ENCODE measurements around the gene DUS4L. TPM values are rescaled to one million over a fixed set of nuclear protein-coding genes. Genes with fewer than 3 reads are reported as not detected.

The DUS4L gene
- total RNA-seq, 2 experiments from 2014 or later, result 10.8 to 12.3 TPM

DNA sequence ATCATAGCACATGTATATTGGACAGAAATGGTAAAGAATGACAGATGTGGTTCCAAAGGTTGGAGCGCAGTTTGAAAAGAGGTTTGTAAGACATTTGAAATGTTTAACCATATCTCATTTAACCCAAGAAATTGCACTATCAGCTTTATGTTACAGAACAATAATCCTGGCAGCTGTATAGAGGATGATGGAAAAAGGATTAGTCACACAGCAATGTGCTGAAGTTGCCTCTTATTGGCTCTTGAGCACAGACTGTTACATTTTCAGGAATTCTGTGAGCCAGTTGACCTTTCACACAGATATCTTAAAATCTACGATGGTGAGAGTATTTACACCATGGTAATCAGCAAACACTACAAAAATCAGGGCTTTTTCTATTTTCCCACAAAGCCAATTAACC is 3.9 kb upstream of the DUS4L start:
- intact Hi-C loops (cut with micrococcal nuclease), result loop anchor here (2.0 to 5.0 kb wide), 3 partner anchors 257 to 967 kb away; partner anchors contain the start of gene PNPLA8
- H3K27me3 Mint-ChIP-seq (ENCODE audit: low read depth), result no peaks in the 10 kb centered on the region
- no peaks in the 10 kb centered on the region for H3K9me3 Mint-ChIP-seq
- H3K27ac Mint-ChIP-seq, result no peak overlapping the region
- H3K36me3 Mint-ChIP-seq (ENCODE audit: low read depth), result peaks cover 25% of the 10 kb centered on the region
- CTCF ChIA-PET, result no interaction called here
- DNase-seq, result no peak
- H3K4me1 Mint-ChIP-seq (ENCODE audit: low read depth), result peaks cover 65% of the 10 kb centered on the region
- H3K4me3 Mint-ChIP-seq, result no peak overlapping the region

DNA sequence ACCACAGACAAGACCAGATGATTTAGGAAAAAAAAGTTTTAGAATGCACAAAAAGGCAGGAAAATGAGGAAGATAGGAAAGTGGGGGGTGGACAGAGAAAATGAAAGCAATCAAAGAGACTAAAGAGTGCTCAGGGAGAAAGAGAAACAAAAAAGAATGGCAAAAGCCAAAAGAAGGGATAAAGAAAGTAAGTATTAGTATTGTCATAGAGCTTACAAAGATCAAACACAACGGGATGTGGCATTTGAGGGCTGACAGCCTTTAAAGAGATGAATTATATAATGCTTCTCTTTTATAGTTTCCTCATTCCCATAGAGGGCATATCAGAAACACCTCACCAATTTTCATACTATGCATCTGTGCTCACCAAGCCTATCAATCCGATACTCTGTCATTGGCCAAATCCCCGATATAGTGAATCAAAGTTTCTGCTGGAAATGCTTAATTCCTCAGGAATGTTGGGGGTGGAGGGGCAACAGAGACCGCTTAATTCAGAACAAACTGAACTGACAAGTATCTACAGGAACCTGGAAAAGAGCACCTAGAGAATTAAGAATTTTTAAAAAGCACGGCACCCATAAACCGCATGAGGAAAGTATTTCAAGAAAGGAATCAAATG is 2.8 kb upstream of the DUS4L start:
- H3K9me3 Mint-ChIP-seq, result no peaks in the 10 kb centered on the region
- H3K27ac Mint-ChIP-seq, result peak overlapping the region; percentile 71
- peak; percentile 39 for DNase-seq
- H3K4me1 Mint-ChIP-seq (ENCODE audit: low read depth), result peaks cover 65% of the 10 kb centered on the region
- intact Hi-C loops (cut with micrococcal nuclease), result loop anchor here (2.0 to 5.0 kb wide), 3 partner anchors 256 to 966 kb away; partner anchors contain the start of gene PNPLA8
- no peaks in the 10 kb centered on the region for H3K27me3 Mint-ChIP-seq (ENCODE audit: low read depth)
- CTCF ChIA-PET, result no interaction called here
- peak overlapping the region; percentile 82 for H3K4me3 Mint-ChIP-seq
- peaks cover 21% of the 10 kb centered on the region for H3K36me3 Mint-ChIP-seq (ENCODE audit: low read depth)

DNA sequence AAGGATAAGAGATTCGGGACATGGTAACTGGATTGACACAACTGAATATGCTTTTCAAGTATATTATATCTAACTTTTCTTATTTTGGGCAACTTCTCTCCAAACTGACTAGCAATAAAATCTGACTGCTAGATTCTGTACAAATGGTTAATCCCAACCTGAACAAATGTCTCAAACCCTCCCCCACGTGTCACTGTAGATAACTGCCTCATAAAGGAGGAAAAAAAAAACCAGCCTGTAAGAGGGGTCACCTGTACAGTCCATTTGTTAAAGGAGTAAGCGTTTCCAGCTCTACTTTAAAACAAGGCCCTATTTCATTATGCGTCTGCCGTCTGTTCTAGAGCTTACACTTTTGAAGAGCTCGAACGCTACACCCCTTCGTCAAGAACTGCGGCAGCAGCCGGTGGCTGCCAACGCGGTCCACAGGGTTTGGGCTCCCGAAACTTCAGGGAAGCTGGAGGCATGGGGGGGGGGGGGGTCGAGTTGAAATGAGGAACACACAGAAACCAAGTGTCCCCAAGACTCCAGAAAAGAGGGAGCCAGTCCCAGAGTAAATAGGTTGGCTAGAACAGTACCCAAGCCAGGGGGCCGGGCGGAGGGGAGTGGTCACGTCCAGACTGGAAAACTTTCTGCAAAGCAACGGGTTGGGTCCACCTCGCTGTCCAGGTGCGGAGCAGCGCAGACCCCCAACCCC is 543 bp upstream of the DUS4L start:
- Mint-ChIP-seq H3K4me1 (ENCODE audit: low read depth) (peaks cover 61% of the 10 kb centered on the region), H3K27me3 (ENCODE audit: low read depth) (no peaks in the 10 kb centered on the region), H3K9me3 (no peaks in the 10 kb centered on the region), H3K36me3 (ENCODE audit: low read depth) (peaks cover 13% of the 10 kb centered on the region), H3K4me3 (peak overlapping the region; percentile 82), H3K27ac (peak overlapping the region; percentile 87)
- CTCF ChIA-PET, result interaction anchor here (1.3 to 1.4 kb wide), 2 partner anchors 82 to 180 kb away, joined by 3 to 4 read pairs; no protein-coding TSS in a partner anchor
- intact Hi-C loops (cut with micrococcal nuclease), result loop anchor here (1.0 to 5.0 kb wide), 8 partner anchors 17 to 964 kb away; partner anchors contain the start of genes BCAP29, DLD and PNPLA8
- no peak for DNase-seq

DNA sequence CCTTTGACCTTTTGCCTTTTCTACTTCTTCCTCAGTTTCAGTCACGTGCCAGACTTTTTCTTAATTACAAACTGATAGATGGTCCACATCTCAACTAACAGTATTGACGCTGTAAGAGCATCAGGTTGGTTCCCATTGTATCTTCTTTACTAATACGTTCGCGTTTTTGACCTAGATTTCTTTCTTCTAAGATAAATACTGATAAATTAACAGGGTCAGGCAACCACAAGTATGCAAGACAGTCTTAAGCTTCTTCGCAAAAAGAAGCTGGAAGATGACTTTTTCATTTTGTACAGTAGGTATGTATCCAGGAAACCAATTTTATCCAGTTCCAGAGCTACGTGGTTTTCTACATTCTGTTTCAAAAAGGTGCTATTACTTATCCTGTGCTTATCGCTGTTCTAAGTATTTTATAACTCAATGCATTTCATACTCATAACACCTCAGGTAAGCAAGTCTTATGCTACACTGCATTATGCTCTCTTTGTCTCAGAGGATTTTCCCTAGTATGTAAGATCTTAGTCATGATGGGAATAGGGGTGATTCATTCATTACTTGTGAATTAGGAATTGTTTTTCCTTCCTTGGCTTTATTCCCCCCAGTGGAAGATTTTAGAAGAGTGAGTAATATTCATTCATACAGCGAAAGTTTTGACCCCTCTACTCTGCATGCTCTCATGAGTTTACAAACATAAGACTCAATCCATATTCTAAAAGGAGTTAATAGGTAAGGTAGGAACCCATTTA is 955 bp downstream of the DUS4L start:
- DNase-seq, result no peak
- Mint-ChIP-seq H3K9me3 (no peaks in the 10 kb centered on the region), H3K4me1 (ENCODE audit: low read depth) (peaks cover 54% of the 10 kb centered on the region), H3K27me3 (ENCODE audit: low read depth) (no peaks in the 10 kb centered on the region), H3K36me3 (ENCODE audit: low read depth) (peaks cover 15% of the 10 kb centered on the region), H3K27ac (peak overlapping the region; percentile 92), H3K4me3 (peak overlapping the region; percentile 82)
- CTCF ChIA-PET, result interaction anchor here (1.3 to 1.4 kb wide), 3 partner anchors 15 to 179 kb away, joined by 3 to 4 read pairs (median 4); partner anchors contain the start of gene BCAP29
- intact Hi-C loops (cut with micrococcal nuclease), result loop anchor here (1.0 to 5.0 kb wide), 3 partner anchors 160 to 963 kb away; partner anchors contain the start of gene PNPLA8

DNA sequence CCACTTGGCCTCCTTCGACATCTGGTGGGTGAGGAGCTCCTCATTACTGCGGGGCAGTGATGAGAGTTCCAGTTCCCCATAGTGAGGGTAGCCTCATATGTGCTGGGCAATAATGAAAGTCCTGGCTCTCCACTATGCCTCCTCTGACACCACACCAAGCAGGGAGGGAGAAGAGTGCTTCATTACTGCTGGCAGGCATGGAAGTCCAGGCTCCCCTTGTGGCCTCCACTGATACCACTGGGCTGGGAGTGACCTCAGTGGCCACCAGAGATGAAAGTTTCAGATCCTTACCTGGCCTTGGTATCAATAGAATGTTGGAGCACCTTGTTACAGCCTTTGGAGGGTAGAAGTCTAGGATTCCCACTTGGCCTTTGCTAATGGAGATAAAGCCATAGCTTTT is 6.5 kb downstream of the DUS4L start:
- Mint-ChIP-seq H3K27ac (no peak overlapping the region), H3K4me1 (ENCODE audit: low read depth) (peaks cover 9% of the 10 kb centered on the region), H3K36me3 (ENCODE audit: low read depth) (peaks cover 17% of the 10 kb centered on the region), H3K27me3 (ENCODE audit: low read depth) (no peaks in the 10 kb centered on the region), H3K9me3 (no peaks in the 10 kb centered on the region), H3K4me3 (no peak overlapping the region)
- intact Hi-C loops (cut with micrococcal nuclease), result no loop called here
- CTCF ChIA-PET, result no interaction called here
- DNase-seq, result no peak

DNA sequence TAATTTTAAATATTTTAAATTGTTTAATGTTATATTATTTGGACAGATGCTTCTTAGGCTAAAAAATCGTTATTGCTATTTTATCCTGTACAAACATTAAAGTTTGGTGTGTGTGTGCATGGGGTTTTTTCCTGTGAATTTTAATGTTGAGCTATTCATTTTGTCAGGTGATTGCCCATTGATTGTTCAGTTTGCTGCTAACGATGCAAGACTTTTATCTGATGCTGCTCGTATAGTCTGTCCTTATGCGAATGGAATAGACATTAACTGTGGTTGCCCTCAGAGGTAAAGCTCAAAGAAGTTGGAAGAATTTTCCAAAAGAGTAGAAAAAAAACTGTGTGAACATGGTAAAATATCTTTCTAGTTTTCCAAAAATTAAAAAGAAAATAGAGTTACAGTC is 9.8 kb downstream of the DUS4L start:
- CTCF ChIA-PET, result no interaction called here
- H3K27ac Mint-ChIP-seq, result no peak overlapping the region
- no peak overlapping the region for H3K4me3 Mint-ChIP-seq
- intact Hi-C loops (cut with micrococcal nuclease), result no loop called here
- H3K36me3 Mint-ChIP-seq (ENCODE audit: low read depth), result peaks cover 7% of the 10 kb centered on the region
- H3K9me3 Mint-ChIP-seq, result no peaks in the 10 kb centered on the region
- no peak for DNase-seq
- H3K4me1 Mint-ChIP-seq (ENCODE audit: low read depth), result peaks cover 2% of the 10 kb centered on the region
- no peaks in the 10 kb centered on the region for H3K27me3 Mint-ChIP-seq (ENCODE audit: low read depth)

DNA sequence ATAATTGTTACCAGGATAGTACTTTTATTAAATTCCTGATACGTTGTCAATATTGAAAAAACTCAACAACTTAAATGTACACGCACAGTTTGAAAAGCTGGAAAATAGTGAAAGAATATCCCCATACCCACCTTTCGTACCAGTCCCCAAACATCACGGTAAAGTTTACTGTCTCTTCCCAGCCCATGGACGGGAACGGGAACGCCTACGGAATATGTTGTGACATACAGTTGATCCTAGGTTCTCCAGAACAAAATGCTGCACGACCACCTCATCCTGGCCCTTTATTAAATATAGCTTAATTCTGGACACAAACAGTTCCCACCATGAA is 15.7 kb downstream of the DUS4L start:
- CTCF ChIA-PET, result interaction anchor here (0.5 to 1.8 kb wide), 4 partner anchors 14 to 82 kb away, joined by 3 to 6 read pairs (median 4); no protein-coding TSS in a partner anchor
- peak overlapping the region; percentile 71 for H3K27ac Mint-ChIP-seq
- intact Hi-C loops (cut with micrococcal nuclease), result no loop called here
- H3K27me3 Mint-ChIP-seq (ENCODE audit: low read depth), result no peaks in the 10 kb centered on the region
- no peaks in the 10 kb centered on the region for H3K9me3 Mint-ChIP-seq
- DNase-seq, result no peak
- H3K4me1 Mint-ChIP-seq (ENCODE audit: low read depth), result peaks cover 21% of the 10 kb centered on the region
- H3K4me3 Mint-ChIP-seq, result peak overlapping the region; percentile 85
- peaks cover 4% of the 10 kb centered on the region for H3K36me3 Mint-ChIP-seq (ENCODE audit: low read depth)

DNA sequence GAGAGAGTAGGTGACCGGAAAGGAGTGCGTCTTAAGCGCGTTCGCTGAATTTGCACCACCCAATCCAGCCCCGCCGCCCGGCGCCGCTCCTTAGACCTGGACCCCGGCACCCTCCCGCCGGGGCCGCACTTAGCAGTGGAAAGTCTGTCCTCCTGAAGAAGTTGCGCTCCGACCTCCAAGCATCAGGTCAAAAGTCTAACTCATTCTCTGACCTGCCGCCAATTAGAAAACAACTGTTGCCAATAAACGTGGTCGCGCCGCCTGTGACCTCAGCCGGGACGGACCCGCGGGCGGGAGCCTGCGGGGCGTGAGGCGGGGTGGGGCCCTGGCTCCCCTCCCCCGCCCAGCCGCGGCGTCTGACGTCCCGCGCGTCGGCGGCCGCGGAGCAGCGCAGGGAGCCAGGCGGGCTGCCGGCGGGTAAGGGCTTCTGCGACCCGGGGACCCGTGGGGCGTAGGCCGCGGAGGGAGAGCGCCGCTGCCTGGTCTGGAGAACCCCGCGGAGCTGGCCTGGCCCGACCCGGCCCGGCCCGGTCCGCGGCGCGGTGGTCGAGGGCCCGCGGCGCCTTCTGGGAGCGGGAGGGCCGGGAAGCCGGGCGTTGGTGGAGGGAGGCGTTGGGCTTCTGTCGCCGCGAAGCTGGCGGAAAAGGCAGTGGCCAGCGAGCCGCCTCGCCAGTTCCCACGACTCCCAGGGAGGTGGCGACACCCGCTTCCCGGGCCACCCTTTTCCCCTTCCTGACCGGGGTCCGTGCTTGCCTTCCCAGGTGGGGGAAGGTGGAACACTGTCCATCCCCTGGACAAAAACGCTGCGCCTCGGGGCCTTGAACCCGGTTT is 16.3 kb downstream of the DUS4L start, which contains the start of gene BCAP29:
BCAP29 (plus strand) TSS at position 362 of the 831 bp plus-strand sequence. CDS start 527 bp downstream, outside the sequence.
- CTCF ChIA-PET, result interaction anchor here (0.7 to 1.8 kb wide), 4 partner anchors 15 to 140 kb away, joined by 3 to 6 read pairs (median 4); no protein-coding TSS in a partner anchor
- H3K27ac Mint-ChIP-seq, result peak within 1 kb of the TSS; percentile 71
- intact Hi-C loops (cut with micrococcal nuclease), result loop anchor here (1.0 to 5.0 kb wide), 5 partner anchors 17 to 297 kb away; partner anchors contain the start of genes COG5 and DUS4L
- DNase-seq, result peak; percentile 64
- peaks cover 9% of the 10 kb centered on the region for H3K36me3 Mint-ChIP-seq (ENCODE audit: low read depth)
- H3K4me1 Mint-ChIP-seq (ENCODE audit: low read depth), result peaks cover 21% of the 10 kb centered on the region
- no peaks in the 10 kb centered on the region for H3K27me3 Mint-ChIP-seq (ENCODE audit: low read depth)
- no peaks in the 10 kb centered on the region for H3K9me3 Mint-ChIP-seq
- peak within 1 kb of the TSS; percentile 85 for H3K4me3 Mint-ChIP-seq

DNA sequence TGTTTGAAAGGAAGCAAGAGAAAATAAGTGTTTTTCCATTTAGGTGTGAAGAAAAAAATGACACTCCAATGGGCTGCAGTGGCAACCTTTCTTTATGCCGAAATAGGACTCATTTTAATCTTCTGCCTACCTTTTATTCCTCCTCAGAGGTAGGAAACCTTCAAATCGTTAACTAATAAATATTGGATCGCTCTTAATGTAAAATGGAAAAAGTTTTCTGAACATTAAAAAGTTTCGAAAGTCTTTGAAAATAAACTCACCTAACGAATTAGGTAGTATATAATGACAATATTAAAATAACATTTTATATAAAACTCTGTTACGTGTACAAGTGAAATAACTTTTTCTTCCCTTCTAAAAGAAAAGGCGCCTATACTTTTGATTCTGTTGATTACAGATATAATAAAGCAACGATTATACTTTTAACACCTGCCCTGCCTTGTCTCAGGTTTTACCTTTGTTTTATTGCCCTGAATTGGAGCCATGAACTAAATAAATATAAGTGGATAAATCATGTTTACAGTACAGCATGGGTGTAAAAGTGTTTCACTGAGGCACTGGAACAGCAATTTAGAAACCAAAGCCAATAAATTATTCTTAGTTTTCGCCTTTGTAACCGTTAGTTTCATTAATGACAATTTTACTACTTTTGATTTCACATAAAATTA is 17.1 kb downstream of the DUS4L start:
- CTCF ChIA-PET, result interaction anchor here (1.5 to 1.6 kb wide), 2 partner anchors 16 to 80 kb away, joined by 4 to 6 read pairs; partner anchors contain the start of gene SLC26A4
- Mint-ChIP-seq H3K4me3 (peak overlapping the region; percentile 74), H3K27me3 (ENCODE audit: low read depth) (no peaks in the 10 kb centered on the region), H3K27ac (no peak overlapping the region), H3K36me3 (ENCODE audit: low read depth) (peaks cover 13% of the 10 kb centered on the region), H3K9me3 (no peaks in the 10 kb centered on the region), H3K4me1 (ENCODE audit: low read depth) (peaks cover 21% of the 10 kb centered on the region)
- no peak for DNase-seq
- intact Hi-C loops (cut with micrococcal nuclease), result loop anchor here (1.0 to 5.0 kb wide), 5 partner anchors 18 to 296 kb away; partner anchors contain the start of genes COG5 and DUS4L

DNA sequence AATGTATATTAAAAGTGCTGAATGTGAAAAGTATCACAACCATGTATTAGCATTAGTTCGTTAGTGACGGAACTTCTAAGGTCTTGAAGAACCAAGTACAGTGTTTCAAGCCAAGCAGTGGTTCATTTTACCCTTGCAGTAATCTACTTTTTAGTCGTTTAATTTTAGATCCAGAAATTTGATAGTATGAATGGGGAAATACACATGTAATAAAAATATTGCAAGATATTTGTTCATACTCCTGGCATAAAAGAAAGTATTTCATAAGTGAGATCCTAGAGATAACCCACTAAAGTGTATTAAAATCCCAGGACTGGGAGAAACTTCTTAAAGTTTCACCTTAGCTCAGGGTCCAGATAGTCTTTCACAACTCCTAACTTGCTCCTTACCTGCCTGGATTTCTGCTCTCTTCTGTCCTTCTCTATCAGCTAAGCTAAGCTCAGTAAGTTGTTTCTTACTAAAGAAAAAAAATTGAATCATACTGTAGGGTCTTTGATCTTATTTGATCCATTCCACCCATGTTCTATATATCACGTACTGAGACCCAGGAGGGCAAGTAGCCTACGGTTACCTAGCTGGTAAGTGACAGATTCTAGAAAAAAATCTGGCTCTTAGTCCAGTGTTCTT is 17.7 kb downstream of the DUS4L start:
- H3K27ac Mint-ChIP-seq, result no peak overlapping the region
- intact Hi-C loops (cut with micrococcal nuclease), result loop anchor here (5.0 kb wide), 1 partner anchor 296 kb away; no protein-coding TSS in a partner anchor
- H3K4me3 Mint-ChIP-seq, result no peak overlapping the region
- CTCF ChIA-PET, result interaction anchor here (1.5 kb wide), 1 partner anchor 80 kb away, joined by 6 read pairs; the partner anchor contains the start of gene SLC26A4
- no peak for DNase-seq
- H3K27me3 Mint-ChIP-seq (ENCODE audit: low read depth), result no peaks in the 10 kb centered on the region
- H3K4me1 Mint-ChIP-seq (ENCODE audit: low read depth), result peaks cover 21% of the 10 kb centered on the region
- peaks cover 13% of the 10 kb centered on the region for H3K36me3 Mint-ChIP-seq (ENCODE audit: low read depth)
- no peaks in the 10 kb centered on the region for H3K9me3 Mint-ChIP-seq
